Measurements from ENCODE around the gene ARL15.
"Not testable (repeated sequence)": the region's sequence is repeated elsewhere in the genome, so short reads cannot be mapped to it uniquely, and the experiment has no call there.

The ARL15 gene

DNA sequence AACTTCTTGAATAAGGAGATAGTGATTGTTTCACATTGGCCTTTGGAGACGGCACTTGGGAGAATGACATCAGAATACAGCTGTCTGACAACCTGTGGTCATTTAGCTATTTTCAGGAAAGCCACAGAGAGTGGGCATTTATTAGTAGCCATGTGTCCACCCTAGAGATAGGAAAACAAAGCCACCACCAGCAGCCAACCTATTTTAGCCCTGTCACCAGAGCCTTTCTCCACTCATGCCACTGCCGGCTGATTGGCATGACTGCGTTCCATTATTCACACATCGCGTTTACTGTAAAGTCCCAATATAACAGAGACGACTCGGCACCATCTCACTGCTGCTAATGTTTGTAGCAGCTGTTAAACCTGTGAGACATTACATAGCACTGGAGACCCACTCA lies 419.9 kb downstream of the ARL15 start:
- DNase-seq (ENCODE audit: low read depth) = no peak

DNA sequence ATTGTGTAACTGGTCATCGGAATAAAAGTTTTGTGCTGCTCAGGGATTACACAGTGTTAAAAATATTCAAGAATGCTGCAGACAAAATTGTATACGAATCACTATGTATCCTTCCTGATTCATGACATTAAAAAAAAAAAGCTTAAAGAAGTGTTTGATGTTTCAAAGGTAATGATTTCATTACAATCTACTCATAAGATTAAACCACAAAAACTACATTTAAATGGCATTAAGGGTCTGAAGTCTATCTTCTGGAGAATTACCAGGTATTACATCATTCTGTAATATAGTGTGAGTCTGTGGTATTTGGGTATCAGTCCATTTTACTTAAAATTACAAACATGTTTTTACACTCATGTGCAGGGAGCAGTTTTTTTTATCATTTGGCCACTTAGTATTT lies 425.5 kb downstream of the ARL15 start:
- no peak for DNase-seq (ENCODE audit: low read depth)

DNA sequence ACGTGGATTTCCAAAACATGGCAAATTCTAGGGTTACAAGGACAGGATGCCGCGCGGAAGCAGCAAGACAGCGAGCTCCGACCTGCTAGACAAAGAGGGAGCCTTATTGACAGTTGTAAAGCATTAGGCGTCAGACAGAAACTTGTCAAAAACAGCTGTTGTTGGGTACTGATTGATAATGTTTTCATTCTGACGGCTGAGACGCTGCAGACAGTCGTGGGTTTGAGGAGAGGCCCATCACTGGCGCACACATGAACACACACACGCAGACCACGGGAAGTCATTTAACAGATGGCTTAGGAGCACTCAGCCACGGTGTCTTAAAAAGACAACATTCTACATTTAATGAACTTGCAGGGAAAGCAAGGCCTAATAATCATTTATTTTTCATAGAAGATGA lies 426.0 kb downstream of the ARL15 start:
- DNase-seq (ENCODE audit: low read depth) = no peak

DNA sequence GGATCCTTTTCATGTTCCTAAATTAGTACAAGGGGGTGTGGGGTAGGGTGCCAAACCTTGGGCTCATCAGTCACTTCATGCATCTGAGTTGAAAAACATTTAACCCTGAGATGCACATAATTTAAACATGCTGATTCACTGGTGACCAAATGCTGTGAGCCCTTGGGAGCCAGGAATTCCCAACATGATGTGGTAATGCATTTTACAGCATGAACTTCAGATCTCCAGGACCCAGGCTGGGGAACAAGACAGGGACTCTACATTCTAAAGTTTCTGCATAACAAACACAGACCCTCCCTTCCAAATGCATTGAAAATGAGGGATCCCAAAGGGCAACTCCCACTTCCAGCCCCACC lies 427.7 kb downstream of the ARL15 start:
- no peak for DNase-seq (ENCODE audit: low read depth)

DNA sequence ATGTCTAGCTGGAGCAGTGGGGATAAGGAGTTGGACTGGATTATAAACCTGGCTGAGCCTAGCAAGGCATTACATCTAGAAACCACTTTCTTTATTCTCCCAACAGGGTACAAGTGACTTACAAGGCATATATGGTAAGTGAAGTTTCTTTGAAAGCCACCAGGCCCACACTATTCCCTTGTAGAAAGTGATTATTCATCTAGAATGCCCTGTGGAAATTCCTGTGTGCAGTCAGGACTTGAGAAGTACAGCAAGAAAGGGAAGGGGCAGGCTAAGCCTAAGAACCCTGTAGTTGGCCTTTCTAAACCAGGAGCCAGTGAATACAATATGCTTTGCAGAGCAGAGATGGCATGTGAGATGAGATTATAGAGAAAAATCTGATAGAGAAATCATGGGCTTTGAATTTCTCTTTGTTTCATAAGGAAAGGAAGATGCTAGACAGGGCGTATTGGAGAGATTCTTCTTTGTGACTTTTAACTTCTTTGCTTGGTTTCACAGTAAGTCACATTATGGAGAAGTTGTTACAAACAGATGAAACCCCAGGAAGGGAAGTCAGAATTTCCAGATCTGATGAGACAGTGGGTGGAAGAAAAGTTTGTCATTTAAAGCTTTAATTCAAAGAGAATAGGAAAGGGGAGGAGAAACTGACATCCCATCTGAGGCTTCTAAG lies 428.2 kb downstream of the ARL15 start:
- DNase-seq (ENCODE audit: low read depth) = no peak

DNA sequence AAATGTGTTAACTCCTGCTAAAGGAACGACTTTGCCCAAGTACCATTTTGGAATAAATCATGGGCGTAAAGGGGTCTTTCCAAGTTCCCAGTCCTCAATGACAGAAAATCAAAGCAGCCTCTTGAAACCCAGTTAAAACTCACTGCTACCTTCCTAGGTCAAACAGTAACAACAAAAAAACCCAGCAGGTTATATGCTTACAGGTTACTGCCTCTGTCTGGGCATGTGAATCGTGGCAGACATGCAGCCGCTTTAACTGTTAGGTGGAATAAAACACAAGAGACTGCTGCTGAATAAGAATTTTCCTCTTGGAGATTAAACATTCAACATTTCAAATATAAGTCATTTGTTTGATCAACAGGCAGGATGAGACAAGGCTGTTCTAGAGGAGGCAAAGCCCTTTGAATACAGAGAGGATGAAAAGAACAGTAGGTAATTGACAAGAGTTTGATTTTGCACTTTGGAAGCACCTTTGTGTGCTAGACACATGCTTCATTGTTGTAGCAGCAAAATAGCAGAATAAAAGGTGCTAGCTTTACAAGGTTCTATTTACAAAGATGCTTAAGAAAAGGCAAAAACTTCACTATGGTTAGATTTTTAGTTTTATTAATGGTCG lies 430.6 kb downstream of the ARL15 start:
- no peak for DNase-seq (ENCODE audit: low read depth)

DNA sequence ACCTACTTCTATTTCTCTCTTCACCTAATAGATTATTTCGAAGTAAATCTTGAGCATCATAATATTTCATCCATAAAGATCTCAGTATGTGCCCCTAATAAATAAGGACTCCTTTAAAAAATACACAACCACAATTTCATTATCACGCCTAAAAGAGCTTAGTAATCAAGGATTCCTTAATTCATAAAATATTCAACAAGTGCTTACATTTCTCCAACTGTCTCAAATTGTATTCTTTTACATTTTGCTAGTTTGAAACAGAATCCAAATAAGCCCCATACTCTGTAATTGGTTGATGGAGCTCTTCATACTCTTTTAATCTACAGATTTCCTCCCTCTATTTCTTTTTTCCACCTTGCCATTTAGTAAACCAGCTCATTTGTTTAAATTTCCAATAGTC lies 432.4 kb downstream of the ARL15 start:
- no peak for DNase-seq (ENCODE audit: low read depth)

DNA sequence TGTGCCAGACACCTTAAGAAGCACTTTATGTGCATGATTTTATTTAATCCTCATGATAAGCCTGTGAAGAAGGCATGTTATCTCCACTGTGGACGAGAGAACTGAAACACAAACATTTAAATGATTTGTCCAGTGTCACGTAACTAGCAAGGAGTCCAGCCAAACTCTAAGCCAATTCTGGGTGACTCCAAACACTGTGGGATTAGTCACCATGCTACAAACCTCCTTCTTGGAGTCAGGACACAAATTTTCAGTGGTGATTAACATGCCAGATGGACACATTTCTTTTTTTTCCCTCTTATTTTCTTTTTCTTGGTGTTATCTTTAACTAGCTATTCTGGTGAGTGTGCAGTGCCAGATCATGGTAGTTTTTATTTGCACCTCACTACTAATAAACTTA lies 433.1 kb downstream of the ARL15 start:
- no peak for DNase-seq (ENCODE audit: low read depth)

DNA sequence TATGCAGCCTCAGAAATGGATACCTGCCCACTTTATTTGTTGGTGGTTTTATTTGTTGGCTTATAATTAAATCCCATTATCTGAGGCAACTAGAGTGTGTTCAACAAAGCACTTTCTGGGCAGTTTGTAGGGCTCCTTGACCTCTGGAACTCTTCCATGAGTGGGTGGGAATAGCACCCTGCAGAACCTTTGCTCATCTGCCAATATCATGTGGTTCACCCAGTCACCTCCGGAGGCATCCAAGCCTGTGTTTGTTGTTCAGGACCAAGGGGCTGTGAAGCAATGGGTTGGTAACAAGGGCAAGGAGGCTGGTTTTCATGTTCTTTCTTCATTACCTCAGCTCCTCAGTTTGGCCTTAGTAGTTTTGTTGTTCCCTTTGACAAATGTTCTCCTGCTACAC lies 436.0 kb downstream of the ARL15 start:
- DNase-seq (ENCODE audit: low read depth) = no peak

DNA sequence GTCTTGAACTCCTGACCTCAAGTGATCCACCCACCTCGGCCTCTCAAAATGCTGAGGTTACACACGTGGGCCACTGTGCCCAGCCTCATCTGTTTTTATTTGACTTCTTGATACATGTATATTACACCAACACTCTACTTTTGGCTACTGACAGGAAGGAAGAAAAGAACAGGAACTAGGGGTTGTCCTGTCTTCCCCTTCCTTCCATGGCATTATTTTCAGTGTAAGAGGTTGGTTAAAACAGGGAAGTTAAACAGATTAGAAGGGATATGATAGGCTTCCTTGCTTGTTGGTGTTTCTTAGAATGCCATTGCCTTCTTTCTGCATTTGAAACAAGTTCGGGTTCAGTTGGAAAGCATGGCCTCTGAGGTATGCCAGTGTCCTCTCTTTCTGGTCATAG lies 437.1 kb downstream of the ARL15 start:
- no peak for DNase-seq (ENCODE audit: low read depth)

DNA sequence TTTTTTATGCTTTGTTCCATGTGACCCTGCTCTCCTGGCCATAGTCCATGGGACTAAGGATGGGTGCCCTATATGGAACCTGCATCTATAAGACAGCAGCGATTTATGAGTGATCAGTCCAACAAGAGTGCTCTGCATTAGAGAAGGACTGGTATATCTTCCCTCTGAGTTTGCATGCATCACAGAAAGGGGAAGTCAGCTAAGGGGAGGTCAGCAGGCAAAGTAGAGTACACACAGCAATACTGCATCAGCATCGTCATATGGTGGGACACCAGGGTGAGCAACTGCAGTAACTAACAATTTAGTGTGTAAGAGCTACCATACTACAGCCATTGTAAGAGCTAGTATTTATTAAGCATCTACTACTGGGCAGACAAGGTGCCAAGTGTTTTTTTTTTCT lies 438.6 kb downstream of the ARL15 start:
- DNase-seq (ENCODE audit: low read depth) = no peak

DNA sequence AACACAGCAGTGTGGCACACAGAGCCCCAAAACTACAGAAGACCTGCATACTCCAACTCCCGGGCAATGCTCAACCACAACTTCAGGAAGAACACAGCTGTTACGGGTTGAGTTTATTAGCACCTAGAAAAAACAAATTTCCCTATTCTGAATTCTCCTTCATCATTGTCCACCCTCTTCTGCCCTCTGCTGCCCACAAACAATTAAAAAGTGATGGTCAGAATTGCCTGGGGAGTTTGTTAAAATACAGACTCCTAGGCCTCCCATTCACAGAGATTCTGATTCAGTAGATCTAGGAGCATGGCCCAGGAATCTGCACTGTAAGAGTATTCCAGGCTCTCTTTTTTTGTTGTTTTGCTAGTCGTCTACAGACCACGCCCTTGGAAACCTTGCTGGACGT lies 439.3 kb downstream of the ARL15 start:
- no peak for DNase-seq (ENCODE audit: low read depth)

DNA sequence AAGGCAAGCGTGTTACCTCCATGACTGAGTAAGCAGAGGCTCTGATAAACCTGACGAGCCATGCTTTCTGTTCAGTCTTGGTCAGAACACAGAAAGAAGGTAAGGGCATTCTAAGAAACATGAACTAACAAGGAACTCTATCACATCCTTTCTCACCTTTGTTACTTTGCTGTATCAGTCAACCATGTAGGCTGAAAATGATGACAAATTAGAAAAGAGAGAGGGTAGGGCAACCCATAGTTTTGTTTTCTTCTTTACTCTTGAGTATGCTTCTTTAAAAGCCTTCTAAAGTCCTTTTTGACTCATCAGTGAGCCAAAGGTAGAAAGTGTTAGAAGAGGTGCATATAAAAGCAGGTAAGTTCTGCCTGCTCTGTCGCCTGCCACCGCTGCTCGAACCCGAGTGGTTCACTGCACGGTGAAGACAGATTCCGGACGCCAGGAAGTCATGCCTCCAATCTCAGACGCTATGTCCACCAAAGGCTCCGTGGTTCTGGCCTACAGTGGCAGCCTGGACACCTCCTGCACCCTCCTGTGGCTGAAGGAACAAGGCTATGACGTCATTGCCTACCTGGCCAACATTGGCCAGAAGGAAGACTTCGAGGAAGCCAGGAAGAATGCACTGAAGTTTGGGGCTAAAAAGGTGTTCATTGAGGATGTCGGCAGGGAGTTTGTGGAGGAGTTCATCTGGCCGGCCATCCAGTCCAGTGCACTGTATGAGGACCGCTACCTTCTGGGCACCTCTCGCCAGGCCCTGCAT lies 451.5 kb downstream of the ARL15 start:
- DNase-seq (ENCODE audit: low read depth) = no peak

DNA sequence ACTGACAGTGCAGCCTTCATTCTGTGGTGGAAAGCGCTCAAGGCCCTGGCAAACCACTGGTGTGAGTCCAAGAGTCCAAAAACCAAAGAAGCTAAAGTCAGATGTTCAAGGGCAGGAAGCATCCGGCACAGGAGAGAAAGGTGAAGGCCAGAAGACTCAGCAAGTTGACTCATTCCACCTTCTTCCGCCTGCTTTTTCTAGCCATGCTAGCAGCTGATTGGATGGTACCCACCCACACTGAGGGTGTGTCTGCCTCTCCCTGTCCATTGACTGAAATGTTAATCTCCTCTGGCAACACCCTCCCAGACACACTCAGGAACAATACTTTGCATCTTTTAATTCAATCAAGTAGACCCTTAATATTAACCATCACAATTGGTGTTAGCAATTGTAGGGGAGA lies 453.9 kb downstream of the ARL15 start:
- DNase-seq (ENCODE audit: low read depth) = no peak

DNA sequence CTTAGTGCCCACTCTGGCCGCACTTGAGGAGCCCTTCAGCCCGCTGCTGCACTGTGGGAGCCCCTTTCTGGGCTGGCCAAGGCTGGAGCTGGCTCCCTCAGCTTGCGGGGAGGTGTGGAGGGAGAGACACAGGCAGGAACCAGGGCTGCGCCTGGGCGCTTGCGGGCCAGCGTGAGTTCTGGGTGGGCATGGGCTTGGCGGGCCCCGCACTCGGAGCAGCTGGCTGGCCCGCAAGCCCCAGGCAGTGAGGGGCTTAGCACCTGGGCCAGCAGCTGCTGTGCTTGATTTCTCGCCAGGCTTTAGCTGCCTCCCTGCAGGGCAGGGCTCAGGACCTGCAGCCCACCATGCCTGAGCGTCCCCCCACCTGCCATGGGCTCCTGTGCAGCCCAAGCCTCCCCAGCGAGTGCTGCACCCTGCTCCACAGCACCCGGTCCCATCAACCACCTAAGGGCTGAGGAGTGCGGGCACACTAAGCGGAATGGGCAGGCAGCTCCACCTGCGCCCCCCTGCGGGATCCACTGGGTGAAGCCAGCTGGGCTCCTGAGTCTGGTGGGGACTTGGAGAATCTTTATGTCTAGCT lies 473.4 kb downstream of the ARL15 start:
- DNase-seq (ENCODE audit: low read depth) = not testable (repeated sequence)

DNA sequence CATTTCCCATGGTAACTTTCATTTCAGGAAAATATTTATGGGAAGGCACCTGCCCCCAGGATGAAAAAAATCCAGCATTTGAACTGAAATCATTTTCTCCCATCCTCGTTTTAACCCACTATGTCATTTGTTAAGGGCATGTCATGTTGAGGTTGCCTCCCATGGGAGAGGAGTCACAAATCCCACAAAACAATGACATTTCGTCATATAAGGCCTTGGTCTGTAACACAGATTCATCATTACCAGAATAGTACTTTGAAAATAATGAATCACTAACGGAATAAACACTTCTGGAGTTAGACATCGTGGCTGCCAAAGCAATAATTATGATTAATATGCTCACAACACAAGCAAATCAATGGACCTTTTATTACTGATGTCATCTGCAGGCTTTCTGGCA lies 475.9 kb downstream of the ARL15 start:
- DNase-seq (ENCODE audit: low read depth) = no peak

Data from stimulated activated CD8-positive, alpha-beta memory T cell treated with anti-CD3 and anti-CD28 coated beads, Interleukin-7, amount 100 ng/mL, for 24 hours (primary cell).